K562 (cell line): Measurements from ENCODE around the gene HEATR9. TPM values are rescaled to one million over a fixed set of nuclear protein-coding genes. Genes with fewer than 3 reads are reported as not detected.

Experiments used
- ADNP ChIP-seq: fragments of 200-800 bp; sonication (Bioruptor generic); IDR thresholded peaks from 2 replicates; pipeline ENCODE4 v1.6.1; 2016; ENCODE audit warnings: missing genetic modification characterization, missing compliant biosample characterization
- ARID1B ChIP-seq: fragments of 450-650 bp; IDR thresholded peaks from 2 replicates; pipeline ENCODE4 v1.6.1; 2016; ENCODE audit warnings: antibody characterized with exemption, mild to moderate bottlenecking, inconsistent platforms
- BACH1 ChIP-seq: fragments of 200-800 bp; sonication (Bioruptor generic); IDR thresholded peaks from 2 replicates; pipeline ENCODE4 v1.6.1; 2016; ENCODE audit warnings: missing genetic modification characterization, missing compliant biosample characterization
- CBFA2T3 ChIP-seq: fragments of 450-650 bp; IDR thresholded peaks from 2 replicates; pipeline ENCODE4 v1.6.1; 2017
- CHD1 ChIP-seq: fragments of 200-600 bp; sonication (generic); IDR thresholded peaks from one replicate; pipeline ENCODE4 v1.6.1; 2012; ENCODE audit warnings: mild to moderate bottlenecking, moderate library complexity, low read length, inconsistent platforms
- DNMT1 ChIP-seq: fragments of 450-650 bp; IDR thresholded peaks from 2 replicates; pipeline ENCODE4 v1.6.1; 2016; ENCODE audit warnings: antibody characterized with exemption, mild to moderate bottlenecking
- ESRRB ChIP-seq: fragments of 250-450 bp; sonication (Bioruptor Pico); IDR thresholded peaks from 2 replicates; pipeline ENCODE4 v1.5.0; 2020; ENCODE audit warnings: mild to moderate bottlenecking, moderate library complexity, borderline replicate concordance
- JUNB ChIP-seq: fragments of 450-650 bp; formaldehyde crosslinking; conservative IDR thresholded peaks from 2 replicates; pipeline ENCODE4 v1.4.0; 2020; ENCODE audit warnings: mild to moderate bottlenecking
- MCM3 ChIP-seq: fragments of 450-650 bp; IDR thresholded peaks from 2 replicates; pipeline ENCODE4 v1.6.1; 2016
- NRF1 ChIP-seq, 2 experiments: fragments of 450-650 bp; IDR thresholded peaks in 1 of 2; conservative IDR thresholded peaks in 1 of 2; 2 replicates each; pipeline ENCODE4 v1.6.1; 2014; ENCODE audit warnings: mild to moderate bottlenecking in 2 of 2
- SETDB1 ChIP-seq: IDR thresholded peaks from one replicate; pipeline ENCODE4 v1.6.1; 2012; ENCODE audit warnings: low read length, control low read depth, inconsistent platforms
- TAL1 ChIP-seq: fragments of 450-650 bp; IDR thresholded peaks from 2 replicates; pipeline ENCODE4 v1.6.1; 2016; ENCODE audit warnings: mild to moderate bottlenecking
- TFAM ChIP-seq: fragments of 250-450 bp; sonication (Bioruptor Pico); conservative IDR thresholded peaks from 2 replicates; pipeline ENCODE4 v1.5.0; 2021; ENCODE audit warnings: mild to moderate bottlenecking, moderate library complexity
- ZNF133 ChIP-seq: fragments of 250-450 bp; sonication (Bioruptor Pico); IDR thresholded peaks from 2 replicates; pipeline ENCODE4 v1.4.0; 2020; ENCODE audit warnings: mild to moderate bottlenecking
- ZNF212 ChIP-seq: fragments of 450-650 bp; formaldehyde crosslinking; IDR thresholded peaks from 2 replicates; pipeline ENCODE4 v1.4.0; 2020; ENCODE audit warnings: mild to moderate bottlenecking
- ZNF764 ChIP-seq: fragments of 250-450 bp; sonication (Bioruptor Pico); IDR thresholded peaks from 2 replicates; pipeline ENCODE4 v1.4.0; 2020; ENCODE audit warnings: low read depth, mild to moderate bottlenecking, moderate library complexity
- polyA plus RNA-seq, 8 experiments: library from polyadenylated mRNA; depleted of rRNA in 4 of 8; stranded (reverse) in 5 of 8; unstranded in 3 of 8; fragments of >200 nt; fragmentation: Nextera tagmentation in 2 of 8; fragmentation: Illumina TruSeq in 1 of 8; extraction: Ambion mirVana in 2 of 8; extraction: Trizol in 1 of 8; gene quantifications; 2 replicates each; pipeline versions ENCODE4 v1.2.1 to v1.2.3, GENCODE V29; 2011 to 2014; ENCODE audit warnings: inconsistent platforms in 1 of 8, missing spikeins in 1 of 8
- total RNA-seq, 7 experiments: library from RNA; depleted of rRNA in 6 of 7; stranded (reverse); fragments of >200 nt in 6 of 7; fragmentation: Illumina TruSeq in 2 of 7; extraction: Trizol in 2 of 7; gene quantifications; 2 replicates each; pipeline versions ENCODE4 v1.2.1 to v1.2.3, GENCODE V29; 2011 to 2021; ENCODE audit warnings: low replicate concordance in 1 of 7
- TF ChIP-seq, protein P1 (sequence below): fragments of 250-450 bp; sonication (Bioruptor Pico); IDR thresholded peaks from 2 replicates; pipeline ENCODE4 v1.5.1; 2021; ENCODE audit warnings: mild to moderate bottlenecking
- TF ChIP-seq, protein P2 (sequence below): fragments of 450-650 bp; IDR thresholded peaks from 2 replicates; pipeline ENCODE4 v1.6.1; 2017; ENCODE audit warnings: mild to moderate bottlenecking, moderate library complexity
- TF ChIP-seq, protein P3 (sequence below): sonication (generic); formaldehyde crosslinking; IDR thresholded peaks from 2 replicates; pipeline ENCODE4 v1.8.0; 2022; ENCODE audit warnings: mild to moderate bottlenecking, missing genetic modification reagents
- TF ChIP-seq, protein P4 (sequence below): fragments of 250-450 bp; sonication (Bioruptor Pico); IDR thresholded peaks from 2 replicates; pipeline ENCODE4 v1.4.0; 2020; ENCODE audit warnings: mild to moderate bottlenecking, moderate library complexity

HEATR9 gene
- total and polyA plus RNA-seq, 9 of the 15 experiments (the other 6 are each of a cell fraction or from before 2014, with no cell fraction given): not detected

DNA sequence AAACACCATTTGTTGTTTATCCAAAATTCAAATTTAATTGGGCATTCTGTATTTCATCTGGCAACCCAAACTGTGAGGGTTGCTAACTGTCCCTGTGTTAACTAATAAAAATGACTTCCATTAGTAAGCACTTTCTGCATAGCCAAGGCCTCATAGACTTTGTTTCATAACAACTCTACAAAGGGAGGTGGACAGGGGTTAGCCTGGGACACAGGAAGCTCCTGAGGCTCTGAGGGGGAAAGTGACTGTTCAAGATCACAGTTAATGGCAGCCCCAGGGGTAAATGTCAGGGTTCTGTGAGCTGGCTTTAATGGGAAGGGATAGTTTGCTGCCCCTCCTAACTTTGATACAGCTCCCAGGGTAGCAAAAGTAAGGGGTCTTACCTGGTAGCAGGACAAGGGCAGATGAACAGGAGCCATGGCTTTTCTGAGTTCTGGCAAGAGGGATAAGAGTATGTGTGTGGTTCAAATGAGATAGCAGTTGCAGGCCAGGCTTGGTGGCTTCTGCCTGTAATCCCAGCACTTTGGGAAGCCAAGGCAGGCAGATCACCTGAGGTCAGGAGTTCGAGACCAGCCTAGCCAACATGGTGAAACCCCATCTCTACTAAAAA, 2.2 kb downstream of the HEATR9 start (continued):
- TF ChIP-seq, protein P1, sequence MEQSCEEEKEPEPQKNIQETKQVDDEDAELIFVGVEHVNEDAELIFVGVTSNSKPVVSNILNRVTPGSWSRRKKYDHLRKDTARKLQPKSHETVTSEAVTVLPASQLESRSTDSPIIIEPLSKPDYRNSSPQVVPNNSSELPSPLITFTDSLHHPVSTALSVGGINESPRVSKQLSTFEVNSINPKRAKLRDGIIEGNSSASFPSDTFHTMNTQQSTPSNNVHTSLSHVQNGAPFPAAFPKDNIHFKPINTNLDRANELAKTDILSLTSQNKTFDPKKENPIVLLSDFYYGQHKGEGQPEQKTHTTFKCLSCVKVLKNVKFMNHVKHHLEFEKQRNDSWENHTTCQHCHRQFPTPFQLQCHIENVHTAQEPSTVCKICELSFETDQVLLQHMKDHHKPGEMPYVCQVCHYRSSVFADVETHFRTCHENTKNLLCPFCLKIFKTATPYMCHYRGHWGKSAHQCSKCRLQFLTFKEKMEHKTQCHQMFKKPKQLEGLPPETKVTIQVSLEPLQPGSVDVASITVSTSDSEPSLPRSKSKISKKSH: no peak
- TF ChIP-seq MCM3 (no peak), SETDB1 (no peak), ZNF133 (no peak), TFAM (CRISPR knock-in tag) (no peak), ZNF212 (CRISPR knock-in tag) (no peak), NRF1 (conservative IDR thresholded peaks at IDR 0.05 in 1 of 2, IDR thresholded peaks at IDR 0.05 in 1 of 2) (no peak), DNMT1 (no peak), TAL1 (peak; percentile 39; the same call in 1 of the 2 replicates), ZNF764 (CRISPR knock-in tag) (no peak), JUNB (CRISPR knock-in tag) (no peak), ARID1B (peak; percentile 52; the same call in 1 of the 2 replicates), CBFA2T3 (peak; percentile 67), BACH1 (no peak; the same call in 1 of the 2 replicates), CHD1 (no peak), ADNP (tag) (no peak), ESRRB (CRISPR knock-in tag) (no peak)
- TF ChIP-seq, protein P2, sequence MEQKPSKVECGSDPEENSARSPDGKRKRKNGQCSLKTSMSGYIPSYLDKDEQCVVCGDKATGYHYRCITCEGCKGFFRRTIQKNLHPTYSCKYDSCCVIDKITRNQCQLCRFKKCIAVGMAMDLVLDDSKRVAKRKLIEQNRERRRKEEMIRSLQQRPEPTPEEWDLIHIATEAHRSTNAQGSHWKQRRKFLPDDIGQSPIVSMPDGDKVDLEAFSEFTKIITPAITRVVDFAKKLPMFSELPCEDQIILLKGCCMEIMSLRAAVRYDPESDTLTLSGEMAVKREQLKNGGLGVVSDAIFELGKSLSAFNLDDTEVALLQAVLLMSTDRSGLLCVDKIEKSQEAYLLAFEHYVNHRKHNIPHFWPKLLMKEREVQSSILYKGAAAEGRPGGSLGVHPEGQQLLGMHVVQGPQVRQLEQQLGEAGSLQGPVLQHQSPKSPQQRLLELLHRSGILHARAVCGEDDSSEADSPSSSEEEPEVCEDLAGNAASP: peak; percentile 70; the same call in 1 of the 2 replicates
- TF ChIP-seq, protein P3, sequence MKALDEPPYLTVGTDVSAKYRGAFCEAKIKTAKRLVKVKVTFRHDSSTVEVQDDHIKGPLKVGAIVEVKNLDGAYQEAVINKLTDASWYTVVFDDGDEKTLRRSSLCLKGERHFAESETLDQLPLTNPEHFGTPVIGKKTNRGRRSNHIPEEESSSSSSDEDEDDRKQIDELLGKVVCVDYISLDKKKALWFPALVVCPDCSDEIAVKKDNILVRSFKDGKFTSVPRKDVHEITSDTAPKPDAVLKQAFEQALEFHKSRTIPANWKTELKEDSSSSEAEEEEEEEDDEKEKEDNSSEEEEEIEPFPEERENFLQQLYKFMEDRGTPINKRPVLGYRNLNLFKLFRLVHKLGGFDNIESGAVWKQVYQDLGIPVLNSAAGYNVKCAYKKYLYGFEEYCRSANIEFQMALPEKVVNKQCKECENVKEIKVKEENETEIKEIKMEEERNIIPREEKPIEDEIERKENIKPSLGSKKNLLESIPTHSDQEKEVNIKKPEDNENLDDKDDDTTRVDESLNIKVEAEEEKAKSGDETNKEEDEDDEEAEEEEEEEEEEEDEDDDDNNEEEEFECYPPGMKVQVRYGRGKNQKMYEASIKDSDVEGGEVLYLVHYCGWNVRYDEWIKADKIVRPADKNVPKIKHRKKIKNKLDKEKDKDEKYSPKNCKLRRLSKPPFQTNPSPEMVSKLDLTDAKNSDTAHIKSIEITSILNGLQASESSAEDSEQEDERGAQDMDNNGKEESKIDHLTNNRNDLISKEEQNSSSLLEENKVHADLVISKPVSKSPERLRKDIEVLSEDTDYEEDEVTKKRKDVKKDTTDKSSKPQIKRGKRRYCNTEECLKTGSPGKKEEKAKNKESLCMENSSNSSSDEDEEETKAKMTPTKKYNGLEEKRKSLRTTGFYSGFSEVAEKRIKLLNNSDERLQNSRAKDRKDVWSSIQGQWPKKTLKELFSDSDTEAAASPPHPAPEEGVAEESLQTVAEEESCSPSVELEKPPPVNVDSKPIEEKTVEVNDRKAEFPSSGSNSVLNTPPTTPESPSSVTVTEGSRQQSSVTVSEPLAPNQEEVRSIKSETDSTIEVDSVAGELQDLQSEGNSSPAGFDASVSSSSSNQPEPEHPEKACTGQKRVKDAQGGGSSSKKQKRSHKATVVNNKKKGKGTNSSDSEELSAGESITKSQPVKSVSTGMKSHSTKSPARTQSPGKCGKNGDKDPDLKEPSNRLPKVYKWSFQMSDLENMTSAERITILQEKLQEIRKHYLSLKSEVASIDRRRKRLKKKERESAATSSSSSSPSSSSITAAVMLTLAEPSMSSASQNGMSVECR: no peak
- TF ChIP-seq, protein P4, sequence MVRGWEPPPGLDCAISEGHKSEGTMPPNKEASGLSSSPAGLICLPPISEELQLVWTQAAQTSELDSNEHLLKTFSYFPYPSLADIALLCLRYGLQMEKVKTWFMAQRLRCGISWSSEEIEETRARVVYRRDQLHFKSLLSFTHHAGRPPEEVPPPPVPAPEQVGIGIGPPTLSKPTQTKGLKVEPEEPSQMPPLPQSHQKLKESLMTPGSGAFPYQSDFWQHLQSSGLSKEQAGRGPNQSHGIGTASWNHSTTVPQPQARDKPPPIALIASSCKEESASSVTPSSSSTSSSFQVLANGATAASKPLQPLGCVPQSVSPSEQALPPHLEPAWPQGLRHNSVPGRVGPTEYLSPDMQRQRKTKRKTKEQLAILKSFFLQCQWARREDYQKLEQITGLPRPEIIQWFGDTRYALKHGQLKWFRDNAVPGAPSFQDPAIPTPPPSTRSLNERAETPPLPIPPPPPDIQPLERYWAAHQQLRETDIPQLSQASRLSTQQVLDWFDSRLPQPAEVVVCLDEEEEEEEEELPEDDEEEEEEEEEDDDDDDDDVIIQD (CRISPR knock-in tag): no peak
